Epithelial cell of esophagus (primary cell): Measurements from ENCODE around the gene UNC13C.

ENCODE experiments used
- DNase-seq: peaks from one replicate; pipeline ENCODE4 v3.0.0; 2010; ENCODE audit warnings: low read depth
- H3K4me3 ChIP-seq: 2 replicates; pipeline ENCODE4 v1.5.1; 2011; ENCODE audit warnings: mild to moderate bottlenecking, low read length, control low read depth
- TF ChIP-seq, protein P1 (sequence below): IDR thresholded peaks from 2 replicates; pipeline ENCODE4 v1.5.1; 2011; ENCODE audit warnings: low read depth, mild to moderate bottlenecking, low read length, control low read depth, inconsistent platforms; ENCODE audit not compliant: insufficient read depth; ENCODE audit errors: missing control alignments

UNC13C gene

DNA sequence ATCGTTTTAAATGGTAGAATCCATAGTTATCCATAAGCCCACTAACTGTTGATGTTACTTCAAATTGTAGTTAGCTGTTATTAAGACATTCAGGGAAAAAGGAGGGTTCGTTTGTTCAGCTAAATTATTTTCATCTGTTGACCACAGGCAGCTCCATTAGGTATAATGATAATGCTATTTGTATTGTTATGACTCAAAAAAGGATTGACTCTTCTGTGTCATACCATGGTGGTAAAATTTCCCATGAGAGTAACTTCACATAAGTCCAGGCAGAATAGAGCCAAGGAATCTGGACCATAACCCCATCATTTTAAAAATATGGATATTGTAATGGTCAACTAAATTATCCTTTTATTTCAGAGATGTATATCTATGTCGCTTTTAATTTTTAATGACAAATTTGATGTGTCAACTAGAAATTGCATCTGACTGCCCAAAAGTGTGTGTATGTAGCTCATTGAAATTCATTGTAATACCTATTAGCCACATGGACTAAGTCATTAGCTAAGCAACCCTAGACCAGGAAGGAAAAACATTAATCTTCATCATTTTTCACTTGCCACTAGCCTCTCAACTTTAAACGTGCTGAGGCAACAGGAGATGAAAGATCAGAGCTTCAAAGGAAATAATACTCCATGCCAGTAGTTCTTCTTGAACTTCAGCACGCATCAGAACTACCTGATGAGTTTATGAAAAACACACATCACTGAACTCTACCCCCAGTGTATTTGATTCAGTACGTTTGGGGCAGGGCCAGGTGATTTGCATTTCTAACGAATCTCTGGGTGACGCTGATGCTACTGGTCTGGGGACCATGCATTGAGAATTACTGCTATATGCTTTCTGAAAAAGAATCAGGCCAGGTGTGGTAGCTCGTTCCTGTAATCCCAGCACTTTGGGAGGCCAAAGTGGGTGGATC, 537.7 kb downstream of the UNC13C start:
- TF ChIP-seq, protein P1, sequence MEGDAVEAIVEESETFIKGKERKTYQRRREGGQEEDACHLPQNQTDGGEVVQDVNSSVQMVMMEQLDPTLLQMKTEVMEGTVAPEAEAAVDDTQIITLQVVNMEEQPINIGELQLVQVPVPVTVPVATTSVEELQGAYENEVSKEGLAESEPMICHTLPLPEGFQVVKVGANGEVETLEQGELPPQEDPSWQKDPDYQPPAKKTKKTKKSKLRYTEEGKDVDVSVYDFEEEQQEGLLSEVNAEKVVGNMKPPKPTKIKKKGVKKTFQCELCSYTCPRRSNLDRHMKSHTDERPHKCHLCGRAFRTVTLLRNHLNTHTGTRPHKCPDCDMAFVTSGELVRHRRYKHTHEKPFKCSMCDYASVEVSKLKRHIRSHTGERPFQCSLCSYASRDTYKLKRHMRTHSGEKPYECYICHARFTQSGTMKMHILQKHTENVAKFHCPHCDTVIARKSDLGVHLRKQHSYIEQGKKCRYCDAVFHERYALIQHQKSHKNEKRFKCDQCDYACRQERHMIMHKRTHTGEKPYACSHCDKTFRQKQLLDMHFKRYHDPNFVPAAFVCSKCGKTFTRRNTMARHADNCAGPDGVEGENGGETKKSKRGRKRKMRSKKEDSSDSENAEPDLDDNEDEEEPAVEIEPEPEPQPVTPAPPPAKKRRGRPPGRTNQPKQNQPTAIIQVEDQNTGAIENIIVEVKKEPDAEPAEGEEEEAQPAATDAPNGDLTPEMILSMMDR: no peak
- no peak overlapping the region for H3K4me3 ChIP-seq
- no peak for DNase-seq

DNA sequence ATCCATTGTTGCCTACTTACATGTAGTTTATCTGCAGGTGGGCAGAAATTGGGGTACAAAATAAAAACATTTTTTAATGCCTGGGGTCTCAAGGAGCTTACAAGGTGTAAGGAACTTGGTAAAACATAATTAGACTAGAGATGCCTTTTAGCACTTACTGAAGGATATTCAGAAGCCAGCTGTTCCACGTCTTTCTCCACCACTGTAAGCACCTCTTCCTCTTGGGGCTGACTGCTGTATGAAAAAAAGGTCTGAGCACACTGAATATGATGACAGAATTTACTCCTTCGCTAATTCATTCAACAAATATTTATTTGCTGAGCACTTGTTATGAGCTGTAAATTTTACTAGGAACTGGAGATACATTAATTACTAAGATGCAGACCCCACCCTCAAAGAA, 539.1 kb downstream of the UNC13C start:
- TF ChIP-seq, protein P1: no peak
- DNase-seq: no peak
- no peak overlapping the region for H3K4me3 ChIP-seq

DNA sequence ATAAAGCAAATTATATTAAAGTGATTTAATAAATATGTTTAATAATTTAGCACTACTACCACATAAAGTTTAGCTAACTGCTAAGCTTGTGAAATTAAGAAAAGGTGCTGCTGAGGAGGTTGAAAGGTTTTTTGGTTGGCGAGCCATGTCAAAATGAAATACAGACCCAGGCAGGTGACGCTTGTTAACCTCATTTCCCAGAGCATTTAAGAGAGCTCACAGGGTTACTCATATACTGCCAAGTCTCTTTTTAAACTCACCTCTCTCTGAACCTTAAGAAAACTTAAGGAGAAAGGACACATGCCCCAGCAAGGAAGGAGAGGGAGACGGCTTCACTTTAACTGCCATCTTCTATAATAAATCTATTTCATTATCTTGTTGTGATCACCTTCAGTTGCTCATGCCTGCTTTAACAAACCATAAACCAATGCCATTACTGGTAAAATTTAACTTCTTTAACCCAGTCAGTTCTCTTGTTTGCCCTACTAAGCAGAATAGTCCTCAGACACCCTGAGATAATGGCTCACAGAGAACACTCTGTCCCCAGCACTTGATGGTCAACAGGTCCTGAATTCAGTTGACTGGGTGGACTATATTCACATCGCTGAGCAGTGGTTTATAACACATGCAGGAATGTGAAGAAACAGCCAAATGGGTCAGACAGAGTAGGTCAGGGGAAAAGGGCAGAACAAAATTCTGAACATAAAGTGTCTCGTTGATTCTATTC, 540.1 kb downstream of the UNC13C start:
- TF ChIP-seq, protein P1: no peak
- no peak overlapping the region for H3K4me3 ChIP-seq
- no peak for DNase-seq

DNA sequence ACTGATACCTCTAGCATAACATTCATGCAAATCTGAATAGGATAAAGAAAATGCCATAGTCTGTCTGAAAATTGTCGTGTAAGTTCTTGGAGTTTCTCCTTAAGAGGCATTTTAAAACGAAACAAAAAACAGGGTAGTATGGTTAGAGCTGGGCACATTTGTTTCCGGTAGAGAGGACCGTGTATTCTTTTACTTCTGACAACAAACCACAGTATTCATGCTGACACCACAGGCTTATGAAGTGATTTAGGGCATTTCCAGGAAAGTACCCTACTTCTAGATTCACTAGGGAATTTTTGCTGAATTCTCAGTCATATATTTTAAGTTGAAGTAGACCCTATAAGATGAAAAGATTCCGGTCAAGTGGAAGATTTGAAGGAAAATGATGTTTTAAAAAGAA, 541.3 kb downstream of the UNC13C start:
- TF ChIP-seq, protein P1: no peak
- H3K4me3 ChIP-seq: no peak overlapping the region
- no peak for DNase-seq

DNA sequence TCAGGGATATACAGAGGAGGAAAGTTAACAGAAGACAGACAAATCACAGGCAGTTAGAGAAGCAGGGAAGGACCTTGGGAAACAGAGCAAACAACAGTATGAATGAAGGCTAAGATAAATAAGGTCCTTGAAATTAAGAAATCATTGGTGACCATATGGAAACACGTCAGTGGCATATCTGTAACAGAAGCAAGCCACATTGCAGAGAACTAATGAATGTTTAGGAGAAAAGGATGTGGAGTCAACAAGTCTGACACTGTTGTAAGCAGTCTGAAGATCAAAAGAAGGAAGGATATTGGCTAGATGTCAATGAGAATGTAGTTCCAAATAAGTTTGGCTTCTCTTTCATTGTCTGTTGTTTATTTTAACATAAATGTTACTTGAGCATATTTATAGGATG, 542.4 kb downstream of the UNC13C start:
- TF ChIP-seq, protein P1: no peak
- DNase-seq: no peak
- H3K4me3 ChIP-seq: no peak overlapping the region

DNA sequence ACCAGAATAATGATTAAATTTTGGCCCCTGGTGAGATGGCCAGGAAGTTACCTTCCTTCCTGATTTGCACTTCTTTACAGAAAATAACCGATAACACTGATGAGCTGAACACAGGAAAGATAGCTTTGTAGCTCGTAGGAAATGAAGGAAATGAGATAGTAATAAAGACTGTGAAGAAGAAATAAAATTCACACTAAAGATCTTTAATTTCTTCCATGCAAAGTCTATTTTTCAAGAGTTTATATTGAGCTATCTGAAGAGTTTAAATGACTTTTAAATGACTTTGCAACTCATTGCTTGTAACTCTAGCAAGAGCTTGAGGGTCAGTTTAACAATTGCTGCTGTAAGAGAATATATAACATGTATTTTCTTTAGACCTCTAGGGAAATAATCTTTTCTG, 543.0 kb downstream of the UNC13C start:
- DNase-seq: no peak
- TF ChIP-seq, protein P1: no peak
- H3K4me3 ChIP-seq: no peak overlapping the region
